NCI-H1930 (cell line): ENCODE measurements around the gene FPGS.
"Not testable (repeated sequence)": the region's sequence is repeated elsewhere in the genome, so short reads cannot be mapped to it uniquely, and the experiment has no call there.

ENCODE experiments used
- DNase-seq, 2 experiments: peaks; one replicate each; lab custom pipeline; 2025; lab: John Stamatoyannopoulos, UW

The FPGS gene

GRCh38 chr9:127812936-127813675 is 10.4 kb downstream of the FPGS start:
- no peak for DNase-seq

- DNase-seq: no peak
Observed at GRCh38 chr9:127813686-127814226, 11.1 kb downstream of the FPGS start.

GRCh38 chr9:127814619-127815511 is 12.2 kb downstream of the FPGS start:
- no peak for DNase-seq

- no peak for DNase-seq
Observed at GRCh38 chr9:127815512-127816361, 13.1 kb downstream of the FPGS start.

GRCh38 chr9:127816362-127816725 is 13.7 kb downstream of the FPGS start:
- DNase-seq: no peak

- no peak for DNase-seq
Observed at GRCh38 chr9:127816728-127817127, 14.0 kb downstream of the FPGS start.

- DNase-seq: no peak
Observed at GRCh38 chr9:127817881-127818434, 15.3 kb downstream of the FPGS start.

GRCh38 chr9:127818574-127818973 is 15.9 kb downstream of the FPGS start:
- no peak for DNase-seq

- DNase-seq: no peak
Observed at GRCh38 chr9:127822108-127822507, 19.4 kb downstream of the FPGS start.

GRCh38 chr9:127825319-127826051 is 22.8 kb downstream of the FPGS start:
- peak; percentile 75 to 85 for DNase-seq

GRCh38 chr9:127826253-127826913 is 23.7 kb downstream of the FPGS start:
- no peak for DNase-seq

GRCh38 chr9:127828262-127829031 is 25.8 kb downstream of the FPGS start:
- DNase-seq: peak; percentile 34 to 43

- DNase-seq: no peak
Observed at GRCh38 chr9:127829205-127829906, 26.7 kb downstream of the FPGS start.

GRCh38 chr9:127832248-127832647 is 29.6 kb downstream of the FPGS start:
- DNase-seq: no peak

- DNase-seq: no peak
Observed at GRCh38 chr9:127833555-127833954, 30.9 kb downstream of the FPGS start.

GRCh38 chr9:127835991-127836516 is 33.4 kb downstream of the FPGS start:
- DNase-seq: no peak

GRCh38 chr9:127836561-127836960 is 33.9 kb downstream of the FPGS start:
- DNase-seq: not testable (repeated sequence)

- no peak for DNase-seq
Observed at GRCh38 chr9:127837346-127837745, 34.7 kb downstream of the FPGS start.
